GM06990 (cell line): ENCODE measurements around the gene KRTAP5-3.

ENCODE experiments used
- DNase-seq: peaks from one replicate; pipeline ENCODE4 v3.0.0-alpha.2; 2011; ENCODE audit not compliant: insufficient read length; ENCODE audit errors: extremely low read depth
- H3K27me3 ChIP-seq: replicated peaks from 2 replicates; pipeline ENCODE4 v1.6.0; 2011; ENCODE audit warnings: low read length; ENCODE audit not compliant: control insufficient read depth, insufficient read depth
- H3K36me3 ChIP-seq: 2 replicates; pipeline ENCODE4 v1.5.1; 2011; ENCODE audit warnings: low read length; ENCODE audit not compliant: control insufficient read depth, insufficient read depth
- H3K4me3 ChIP-seq: replicated peaks from 2 replicates; pipeline ENCODE4 v1.5.1; 2011; ENCODE audit warnings: low read depth, mild to moderate bottlenecking, control low read depth, low read length
- TF ChIP-seq, protein P1 (sequence below): IDR thresholded peaks from 2 replicates; pipeline ENCODE4 v1.5.1; 2011; ENCODE audit warnings: low read length, control low read depth, mild to moderate bottlenecking, inconsistent platforms; ENCODE audit not compliant: insufficient read depth, poor library complexity, severe bottlenecking

KRTAP5-3 gene

DNA sequence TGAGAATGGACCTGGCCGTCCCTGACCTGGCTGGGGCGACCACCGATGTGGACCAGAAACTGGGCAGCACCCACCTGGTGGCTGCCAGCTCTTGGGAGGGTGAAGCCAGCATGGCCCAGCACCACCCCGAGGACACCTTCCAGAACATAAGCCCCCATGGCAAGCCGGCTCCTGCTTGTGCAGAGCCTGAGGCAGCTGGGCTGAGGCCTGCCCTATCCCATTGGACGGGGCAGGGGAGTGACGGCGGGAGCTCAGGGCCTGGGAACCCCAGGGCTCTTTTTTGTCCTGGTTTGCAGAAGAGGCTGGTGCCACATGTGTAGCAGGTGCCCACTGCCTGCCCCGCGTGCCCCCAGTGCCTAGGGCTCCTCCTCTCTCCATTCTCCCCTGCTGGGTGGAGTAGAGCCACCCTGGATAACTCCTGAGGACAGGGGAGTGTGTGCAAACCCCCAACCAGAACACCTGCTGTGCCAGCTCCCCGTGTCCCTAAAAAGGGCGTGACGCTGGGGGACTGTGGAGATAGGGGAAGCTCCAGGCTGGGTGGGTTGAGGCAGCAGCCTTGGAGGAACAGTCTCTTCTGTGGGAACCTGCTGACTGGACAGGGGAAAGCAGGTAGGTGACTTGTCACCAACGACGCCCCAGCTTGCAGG, 48.1 kb downstream of the KRTAP5-3 start:
- no peaks in the 10 kb centered on the region for H3K36me3 ChIP-seq
- TF ChIP-seq, protein P1, sequence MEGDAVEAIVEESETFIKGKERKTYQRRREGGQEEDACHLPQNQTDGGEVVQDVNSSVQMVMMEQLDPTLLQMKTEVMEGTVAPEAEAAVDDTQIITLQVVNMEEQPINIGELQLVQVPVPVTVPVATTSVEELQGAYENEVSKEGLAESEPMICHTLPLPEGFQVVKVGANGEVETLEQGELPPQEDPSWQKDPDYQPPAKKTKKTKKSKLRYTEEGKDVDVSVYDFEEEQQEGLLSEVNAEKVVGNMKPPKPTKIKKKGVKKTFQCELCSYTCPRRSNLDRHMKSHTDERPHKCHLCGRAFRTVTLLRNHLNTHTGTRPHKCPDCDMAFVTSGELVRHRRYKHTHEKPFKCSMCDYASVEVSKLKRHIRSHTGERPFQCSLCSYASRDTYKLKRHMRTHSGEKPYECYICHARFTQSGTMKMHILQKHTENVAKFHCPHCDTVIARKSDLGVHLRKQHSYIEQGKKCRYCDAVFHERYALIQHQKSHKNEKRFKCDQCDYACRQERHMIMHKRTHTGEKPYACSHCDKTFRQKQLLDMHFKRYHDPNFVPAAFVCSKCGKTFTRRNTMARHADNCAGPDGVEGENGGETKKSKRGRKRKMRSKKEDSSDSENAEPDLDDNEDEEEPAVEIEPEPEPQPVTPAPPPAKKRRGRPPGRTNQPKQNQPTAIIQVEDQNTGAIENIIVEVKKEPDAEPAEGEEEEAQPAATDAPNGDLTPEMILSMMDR = no peak
- H3K4me3 ChIP-seq = no peak overlapping the region
- DNase-seq = no peak
- H3K27me3 ChIP-seq = no peaks in the 10 kb centered on the region; the same call in none of the 2 replicates

DNA sequence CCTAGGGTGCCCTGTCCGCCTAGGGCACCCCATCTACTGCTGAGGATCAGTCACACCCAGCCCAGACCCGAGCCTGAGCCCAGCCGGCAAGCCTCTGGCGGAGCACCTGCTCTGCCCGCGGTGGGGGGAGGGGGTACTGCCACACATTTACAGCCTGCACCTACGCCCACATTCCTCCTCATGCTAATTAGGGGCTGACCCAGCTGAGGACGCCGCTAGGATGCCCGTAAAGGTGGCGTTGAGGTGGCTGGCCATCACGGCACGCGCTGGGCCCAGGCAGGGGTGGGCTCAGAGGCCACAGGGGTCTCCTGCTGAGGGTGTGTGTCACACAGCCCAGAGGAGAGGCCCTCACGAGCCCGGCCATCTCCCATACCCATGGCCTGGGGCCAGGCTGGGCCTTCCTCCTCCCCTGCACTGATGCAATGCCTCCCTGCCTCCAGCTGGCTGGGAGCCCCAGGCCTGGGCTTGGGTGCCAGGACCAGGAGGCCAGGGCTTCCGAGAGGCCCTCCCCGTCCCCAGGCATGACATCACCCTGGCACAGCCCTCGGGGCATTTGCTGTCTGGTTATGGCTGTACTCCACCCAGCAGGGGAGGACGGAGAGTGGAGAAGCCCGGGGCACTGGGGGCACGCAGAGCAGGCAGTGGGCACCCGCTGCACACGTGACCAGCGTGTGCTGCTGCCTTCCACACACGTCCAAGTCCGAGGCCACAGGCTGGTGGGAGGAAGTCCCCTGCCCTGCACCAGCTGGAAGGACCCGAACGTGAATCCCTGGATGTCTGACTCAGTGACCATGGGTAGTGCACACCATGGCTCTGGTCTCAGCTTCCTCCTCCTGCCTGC, 48.9 kb downstream of the KRTAP5-3 start:
- no peaks in the 10 kb centered on the region; the same call in 1 of the 2 replicates for H3K27me3 ChIP-seq
- TF ChIP-seq, protein P1 = no peak
- H3K36me3 ChIP-seq = no peaks in the 10 kb centered on the region
- H3K4me3 ChIP-seq = no peak overlapping the region
- no peak for DNase-seq

DNA sequence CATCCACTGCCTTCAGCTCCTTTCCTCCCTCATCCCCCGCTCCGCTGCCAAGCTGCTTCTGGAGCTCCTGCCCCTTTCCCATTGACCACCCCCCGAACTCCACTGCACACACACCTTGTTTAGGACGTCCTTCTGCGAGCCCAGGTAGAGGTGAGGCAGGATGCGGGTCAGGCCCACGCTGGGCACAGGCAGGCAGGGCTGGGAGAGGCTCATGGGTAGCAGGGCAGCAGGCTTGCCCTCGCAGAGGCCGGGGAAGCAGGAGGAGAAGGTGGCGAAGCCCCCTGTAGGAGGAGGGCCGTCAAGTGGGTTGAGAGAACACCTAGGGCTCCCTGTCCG, 49.5 kb downstream of the KRTAP5-3 start:
- DNase-seq = no peak
- Histone ChIP-seq H3K4me3 (no peak overlapping the region), H3K27me3 (no peaks in the 10 kb centered on the region; the same call in 1 of the 2 replicates), H3K36me3 (no peaks in the 10 kb centered on the region)
- TF ChIP-seq, protein P1 = no peak

DNA sequence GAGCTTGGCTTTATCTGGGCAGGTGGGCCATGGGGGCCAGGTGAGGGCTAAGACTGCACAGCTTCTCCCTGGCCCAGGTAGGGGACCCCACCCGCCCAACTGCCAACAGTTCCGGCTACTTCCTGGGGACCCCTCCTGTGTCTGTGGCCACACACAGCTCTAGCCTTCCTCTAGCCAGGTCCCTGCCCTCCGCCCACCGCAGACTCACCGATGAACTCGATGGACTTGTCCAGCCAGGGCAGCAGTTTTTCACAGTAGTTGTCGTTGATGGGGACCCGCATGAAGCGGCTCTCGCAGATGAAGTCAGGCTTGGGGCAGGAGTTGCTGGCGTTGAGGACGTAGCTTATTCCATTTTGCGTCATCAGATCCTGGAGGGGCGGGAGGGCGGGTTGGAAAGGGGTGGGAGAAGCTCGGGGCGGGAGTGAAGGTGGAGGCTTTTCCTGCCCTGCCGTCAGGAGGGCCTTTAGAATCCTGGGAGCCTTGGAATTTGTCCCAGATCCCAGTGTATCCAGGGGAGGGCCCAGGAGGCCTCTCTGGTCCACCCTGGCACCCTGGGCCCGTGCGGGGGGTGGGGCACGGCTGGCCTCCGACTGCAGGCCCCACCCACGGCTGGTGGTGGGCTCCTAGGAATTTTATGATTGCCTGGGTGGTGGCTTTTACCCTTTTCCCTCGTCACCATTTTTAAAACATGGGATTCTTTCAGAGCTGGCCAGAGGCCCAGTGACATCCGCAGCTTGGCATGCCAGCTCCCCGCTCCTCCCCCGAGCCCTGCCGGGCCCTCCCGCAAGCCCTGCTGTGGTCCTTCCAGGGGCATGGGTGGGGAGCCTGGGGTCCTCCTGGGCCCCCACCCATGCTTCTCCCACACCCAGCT, 50.1 kb downstream of the KRTAP5-3 start:
- no peak overlapping the region for H3K4me3 ChIP-seq
- no peaks in the 10 kb centered on the region for H3K36me3 ChIP-seq
- TF ChIP-seq, protein P1 = no peak
- DNase-seq = no peak
- no peaks in the 10 kb centered on the region; the same call in 1 of the 2 replicates for H3K27me3 ChIP-seq
